Measurements from ENCODE around the gene RASSF3. TPM values are rescaled to one million over a fixed set of nuclear protein-coding genes. Genes with fewer than 3 reads are reported as not detected.
A peak's percentile ranks its signal among the peaks of the same experiment; 100 is the strongest.

RASSF3 gene
- total RNA-seq, 1 experiment from 2014 or later: 162 TPM

DNA sequence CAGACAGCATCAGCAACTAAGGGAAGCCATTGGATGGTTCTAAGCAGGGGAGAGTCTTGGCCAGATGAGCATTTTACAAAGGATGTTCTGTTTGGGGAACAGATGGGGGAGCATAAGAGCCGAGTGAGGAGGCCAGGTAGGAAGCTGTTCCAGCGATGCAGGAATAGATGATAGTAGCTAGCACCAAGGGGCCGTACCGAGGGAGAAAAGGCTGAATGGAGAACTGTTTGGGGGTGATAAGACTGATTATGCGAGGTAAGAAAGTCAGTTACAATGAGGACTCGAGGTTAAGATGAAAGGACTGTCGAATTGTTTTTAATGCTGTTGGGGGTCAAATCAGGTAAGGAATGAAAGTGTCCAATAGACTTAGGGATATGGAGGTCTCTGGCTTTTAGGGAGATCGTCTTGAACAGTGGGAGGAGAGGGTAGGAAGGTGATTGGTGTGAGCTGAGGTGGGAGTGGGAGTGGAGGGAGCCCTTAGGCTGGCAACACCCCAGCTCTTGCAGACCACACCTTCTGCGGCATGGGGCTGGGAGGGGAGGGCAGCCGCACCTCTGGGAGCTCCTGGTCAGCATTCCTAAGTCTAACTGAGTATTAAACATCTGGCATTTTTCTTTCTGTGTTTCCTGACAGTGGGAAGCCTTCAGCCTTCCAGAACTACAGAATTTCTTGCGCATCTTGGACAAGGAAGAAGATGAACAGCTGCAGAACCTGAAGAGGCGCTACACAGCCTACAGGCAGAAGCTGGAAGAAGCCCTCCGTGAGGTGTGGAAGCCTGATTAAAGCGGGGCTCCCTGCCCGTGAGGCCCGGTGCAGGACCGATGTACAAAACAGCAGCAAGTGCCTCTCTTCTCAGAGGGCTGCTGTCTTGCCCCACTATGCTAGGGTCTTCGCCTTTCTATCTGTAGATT lies 84.1 kb downstream of the RASSF3 start:
- Mint-ChIP-seq H3K9me3 (ENCODE audit: low read depth, unreplicated experiment) (no peaks in the 10 kb centered on the region), H3K27ac (ENCODE audit: unreplicated experiment) (peak overlapping the region; percentile 3), H3K27me3 (ENCODE audit: unreplicated experiment) (no peaks in the 10 kb centered on the region), H3K4me3 (ENCODE audit: low read depth, unreplicated experiment) (no peak overlapping the region), H3K36me3 (ENCODE audit: insufficient read depth, unreplicated experiment) (peaks cover 89% of the 10 kb centered on the region), H3K4me1 (ENCODE audit: low read depth, unreplicated experiment) (peaks cover 33% of the 10 kb centered on the region)
- DNase-seq: no peak
- CTCF ChIA-PET: interaction anchor here (1.0 to 3.9 kb wide), 3 partner anchors 14 to 144 kb away, joined by 3 to 23 read pairs (median 5); no protein-coding TSS in a partner anchor
- TF ChIP-seq, protein P1, sequence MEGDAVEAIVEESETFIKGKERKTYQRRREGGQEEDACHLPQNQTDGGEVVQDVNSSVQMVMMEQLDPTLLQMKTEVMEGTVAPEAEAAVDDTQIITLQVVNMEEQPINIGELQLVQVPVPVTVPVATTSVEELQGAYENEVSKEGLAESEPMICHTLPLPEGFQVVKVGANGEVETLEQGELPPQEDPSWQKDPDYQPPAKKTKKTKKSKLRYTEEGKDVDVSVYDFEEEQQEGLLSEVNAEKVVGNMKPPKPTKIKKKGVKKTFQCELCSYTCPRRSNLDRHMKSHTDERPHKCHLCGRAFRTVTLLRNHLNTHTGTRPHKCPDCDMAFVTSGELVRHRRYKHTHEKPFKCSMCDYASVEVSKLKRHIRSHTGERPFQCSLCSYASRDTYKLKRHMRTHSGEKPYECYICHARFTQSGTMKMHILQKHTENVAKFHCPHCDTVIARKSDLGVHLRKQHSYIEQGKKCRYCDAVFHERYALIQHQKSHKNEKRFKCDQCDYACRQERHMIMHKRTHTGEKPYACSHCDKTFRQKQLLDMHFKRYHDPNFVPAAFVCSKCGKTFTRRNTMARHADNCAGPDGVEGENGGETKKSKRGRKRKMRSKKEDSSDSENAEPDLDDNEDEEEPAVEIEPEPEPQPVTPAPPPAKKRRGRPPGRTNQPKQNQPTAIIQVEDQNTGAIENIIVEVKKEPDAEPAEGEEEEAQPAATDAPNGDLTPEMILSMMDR (IDR thresholded peaks at IDR 0.05; ENCODE audit: unreplicated experiment): no peak
- intact Hi-C loops (cut with micrococcal nuclease; ENCODE audit: unreplicated experiment): no loop called here
- no TSS peak for BruUV-seq (replicated peaks)

DNA sequence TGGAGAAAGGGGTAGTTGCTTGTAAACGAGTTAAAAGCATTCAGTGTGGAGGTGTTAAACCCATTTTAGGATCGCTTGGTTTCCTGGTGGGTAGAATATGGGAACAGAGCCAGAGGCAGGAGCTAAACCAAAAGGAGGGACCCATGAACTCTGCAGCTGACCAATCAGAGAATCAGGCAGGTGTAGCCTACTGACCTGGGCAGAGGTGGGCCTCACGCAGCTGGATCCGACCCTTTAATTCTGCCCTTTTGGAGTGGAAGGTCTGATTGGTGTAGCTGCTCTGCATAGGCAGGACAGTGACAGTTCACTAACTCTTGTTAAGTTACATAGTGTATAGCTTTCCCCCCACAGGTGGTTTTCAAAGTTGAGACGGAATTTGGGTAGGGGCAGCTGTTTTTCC lies 85.3 kb downstream of the RASSF3 start:
- peaks cover 33% of the 10 kb centered on the region for H3K4me1 Mint-ChIP-seq (ENCODE audit: low read depth, unreplicated experiment)
- CTCF ChIA-PET: interaction anchor here (0.6 to 3.9 kb wide), 5 partner anchors 65 to 185 kb away, joined by 3 to 23 read pairs (median 3); no protein-coding TSS in a partner anchor
- no peaks in the 10 kb centered on the region for H3K9me3 Mint-ChIP-seq (ENCODE audit: low read depth, unreplicated experiment)
- no TSS peak for BruUV-seq (replicated peaks)
- H3K4me3 Mint-ChIP-seq (ENCODE audit: low read depth, unreplicated experiment): no peak overlapping the region
- peak overlapping the region; percentile 3 for H3K27ac Mint-ChIP-seq (ENCODE audit: unreplicated experiment)
- TF ChIP-seq, protein P1 (IDR thresholded peaks at IDR 0.05; ENCODE audit: unreplicated experiment): no peak
- no peak for DNase-seq
- H3K27me3 Mint-ChIP-seq (ENCODE audit: unreplicated experiment): no peaks in the 10 kb centered on the region
- intact Hi-C loops (cut with micrococcal nuclease; ENCODE audit: unreplicated experiment): no loop called here
- peaks cover 89% of the 10 kb centered on the region for H3K36me3 Mint-ChIP-seq (ENCODE audit: insufficient read depth, unreplicated experiment)

DNA sequence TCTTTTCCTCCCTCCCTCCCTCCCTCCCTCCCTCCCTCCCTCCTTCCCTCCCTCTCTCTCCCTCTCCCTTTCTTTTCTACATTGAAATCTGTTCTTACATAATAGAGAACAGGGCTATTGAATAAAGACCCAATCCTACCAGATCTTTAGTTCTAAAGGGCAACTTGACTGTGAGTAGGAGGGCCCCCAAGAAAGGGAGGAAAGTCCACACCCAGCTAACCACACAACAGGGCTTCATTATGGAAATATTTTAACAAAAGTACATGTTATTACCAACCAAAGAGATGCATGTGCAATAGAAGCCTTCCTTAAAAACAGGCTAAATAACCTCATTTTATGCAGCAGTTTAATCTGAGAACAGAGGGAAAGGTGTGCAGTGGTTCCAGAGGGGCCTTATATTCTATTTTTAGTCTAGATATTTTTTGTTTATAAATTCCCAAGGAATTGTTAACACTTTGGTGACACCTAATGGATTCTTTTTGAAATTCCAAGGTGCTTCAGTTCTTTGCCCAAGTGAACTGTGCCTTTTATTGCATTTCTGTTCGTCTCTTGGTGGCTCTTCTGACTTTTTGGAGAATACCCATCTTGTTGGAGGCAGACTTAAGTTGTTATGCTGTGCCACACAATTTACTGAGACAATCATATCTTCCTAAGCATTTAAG lies 85.9 kb downstream of the RASSF3 start:
- no peak overlapping the region for H3K4me3 Mint-ChIP-seq (ENCODE audit: low read depth, unreplicated experiment)
- no peaks in the 10 kb centered on the region for H3K9me3 Mint-ChIP-seq (ENCODE audit: low read depth, unreplicated experiment)
- H3K4me1 Mint-ChIP-seq (ENCODE audit: low read depth, unreplicated experiment): peaks cover 32% of the 10 kb centered on the region
- peaks cover 93% of the 10 kb centered on the region for H3K36me3 Mint-ChIP-seq (ENCODE audit: insufficient read depth, unreplicated experiment)
- intact Hi-C loops (cut with micrococcal nuclease; ENCODE audit: unreplicated experiment): loop anchor here (1.0 kb wide), 1 partner anchor 147 kb away; no protein-coding TSS in a partner anchor
- no peak overlapping the region for H3K27ac Mint-ChIP-seq (ENCODE audit: unreplicated experiment)
- no peaks in the 10 kb centered on the region for H3K27me3 Mint-ChIP-seq (ENCODE audit: unreplicated experiment)
- no peak for DNase-seq
- no TSS peak for BruUV-seq (replicated peaks)
- TF ChIP-seq, protein P1 (IDR thresholded peaks at IDR 0.05; ENCODE audit: unreplicated experiment): peak; percentile 12
- CTCF ChIA-PET: interaction anchor here (0.6 to 3.9 kb wide), 8 partner anchors 11 to 186 kb away, joined by 3 to 23 read pairs (median 6); no protein-coding TSS in a partner anchor

DNA sequence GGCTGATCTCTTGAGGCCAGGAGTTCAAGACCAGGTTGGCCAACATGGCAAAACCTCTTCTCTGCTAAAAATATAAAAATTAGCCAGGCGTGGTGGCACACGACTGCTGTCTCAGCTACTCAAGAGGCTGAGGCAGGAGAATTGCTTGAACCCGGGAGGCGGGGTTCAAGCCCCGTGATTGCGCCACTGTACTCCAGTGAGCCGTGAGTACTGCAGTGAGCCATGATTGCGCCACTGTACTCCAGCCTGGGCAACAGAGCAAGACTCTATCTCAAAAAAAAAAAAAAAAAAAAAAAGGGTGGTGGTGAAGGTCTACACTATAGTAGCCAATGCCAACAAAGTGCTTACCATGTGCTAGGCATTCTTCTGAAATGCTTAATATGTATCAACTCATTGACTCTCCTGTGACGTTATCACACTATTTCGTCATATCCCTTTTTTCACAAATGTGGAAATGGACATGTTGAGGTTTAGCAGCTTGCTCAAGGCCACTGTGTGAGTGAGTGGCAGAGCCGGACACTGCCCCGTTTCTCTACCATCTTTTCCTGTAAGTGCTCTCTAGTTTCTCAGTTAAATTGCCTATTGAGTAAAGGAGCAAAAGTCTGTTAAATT lies 89.3 kb downstream of the RASSF3 start:
- Mint-ChIP-seq H3K9me3 (ENCODE audit: low read depth, unreplicated experiment) (no peaks in the 10 kb centered on the region), H3K4me3 (ENCODE audit: low read depth, unreplicated experiment) (no peak overlapping the region), H3K4me1 (ENCODE audit: low read depth, unreplicated experiment) (peaks cover 9% of the 10 kb centered on the region), H3K27me3 (ENCODE audit: unreplicated experiment) (no peaks in the 10 kb centered on the region), H3K36me3 (ENCODE audit: insufficient read depth, unreplicated experiment) (peaks cover 83% of the 10 kb centered on the region), H3K27ac (ENCODE audit: unreplicated experiment) (no peak overlapping the region)
- CTCF ChIA-PET: no interaction called here
- BruUV-seq (replicated peaks): no TSS peak
- TF ChIP-seq, protein P1 (IDR thresholded peaks at IDR 0.05; ENCODE audit: unreplicated experiment): no peak
- intact Hi-C loops (cut with micrococcal nuclease; ENCODE audit: unreplicated experiment): loop anchor here (2.0 kb wide), 1 partner anchor 91 kb away; no protein-coding TSS in a partner anchor
- DNase-seq: no peak
